DMS53 (cell line): Measurements from ENCODE around the gene IQCH.
A peak's percentile ranks its signal among the peaks of the same experiment; 100 is the strongest.

Experiments
- DNase-seq: peaks from one replicate; lab custom pipeline; 2025; lab: John Stamatoyannopoulos, UW

IQCH gene

DNA sequence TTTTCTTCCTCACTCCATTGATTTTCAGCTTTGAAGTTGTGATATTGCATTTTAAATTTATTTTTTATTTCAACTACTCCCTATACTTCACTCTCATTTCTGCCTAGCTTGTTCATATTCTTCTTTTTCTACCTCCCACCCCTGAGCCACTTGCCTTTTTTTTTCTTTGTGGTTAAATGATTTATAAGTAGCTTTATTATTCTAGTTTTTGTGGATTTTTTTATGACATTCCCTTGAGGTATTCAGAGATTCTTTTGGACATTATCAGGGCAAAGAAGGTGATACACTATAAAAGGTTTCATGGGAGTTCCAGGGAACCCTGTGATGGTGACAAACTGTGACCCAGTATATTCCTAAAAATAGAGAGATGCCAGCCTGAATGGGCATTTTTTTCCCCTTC is 269.6 kb downstream of the IQCH start:
- DNase-seq, result no peak

DNA sequence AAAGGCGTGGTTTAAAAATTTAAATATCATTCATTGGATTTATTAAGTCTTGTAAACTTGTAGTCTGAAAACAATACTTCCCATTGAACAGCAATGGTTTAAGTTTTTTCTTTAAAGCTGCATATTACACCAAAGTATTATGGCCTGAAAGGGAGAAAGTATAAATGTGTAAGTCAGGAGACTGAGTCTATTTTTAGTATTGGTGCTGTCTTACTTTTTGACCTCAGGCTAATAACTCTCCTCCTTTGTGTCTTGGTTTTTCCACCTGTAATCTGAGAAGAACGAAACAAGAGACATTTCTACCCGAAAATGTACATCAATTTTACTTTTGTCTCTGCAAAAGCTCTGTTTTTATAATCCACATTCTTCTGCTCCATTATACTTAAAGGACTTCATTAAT is 273.9 kb downstream of the IQCH start:
- no peak for DNase-seq

DNA sequence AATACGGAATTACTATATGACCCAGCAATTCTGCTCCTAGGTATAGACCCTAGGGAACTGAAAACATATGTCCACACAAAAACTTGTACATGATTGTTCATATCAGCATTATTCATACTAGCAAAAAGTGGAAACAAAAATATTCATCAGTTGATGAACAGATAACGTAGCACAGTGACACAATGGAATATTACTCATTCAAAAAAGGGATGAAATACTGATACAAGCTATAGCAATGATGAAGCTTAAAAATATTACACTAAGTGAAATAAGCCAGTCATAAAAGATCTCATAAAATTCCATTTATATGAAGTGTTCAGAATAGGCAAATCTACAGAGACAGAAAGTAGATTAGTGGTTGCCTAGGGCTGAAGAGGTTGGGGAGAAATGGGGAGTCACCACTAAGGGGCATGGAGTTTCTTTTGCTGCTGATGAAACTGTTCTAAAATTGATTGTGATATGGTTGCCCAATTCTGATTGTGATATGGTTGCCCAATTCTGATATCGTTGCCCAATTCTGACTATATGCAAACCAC is 276.9 kb downstream of the IQCH start:
- no peak for DNase-seq

- no peak for DNase-seq
These were observed 279.3 kb downstream of the IQCH start for GRCh38 chr15:67533873-67534272.

DNA sequence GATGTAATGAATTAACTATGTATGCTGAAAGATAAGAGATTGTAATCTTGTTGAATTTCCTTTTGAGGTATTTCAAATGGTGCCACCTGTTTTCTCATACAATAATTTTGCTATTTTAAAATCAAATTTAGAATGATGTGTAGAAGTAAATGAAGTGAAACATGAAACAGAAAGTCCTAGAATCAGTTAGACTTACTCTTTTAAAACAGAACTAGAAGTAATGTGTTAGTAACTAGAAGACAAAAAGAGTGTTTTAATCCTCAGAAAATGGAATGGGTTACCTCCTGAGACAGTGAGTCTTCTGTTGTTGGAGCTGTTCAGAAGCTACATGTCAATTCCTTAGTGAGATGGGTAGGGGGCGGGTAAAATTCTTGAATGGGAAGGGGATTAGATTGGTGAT is 279.8 kb downstream of the IQCH start:
- DNase-seq, result no peak

DNA sequence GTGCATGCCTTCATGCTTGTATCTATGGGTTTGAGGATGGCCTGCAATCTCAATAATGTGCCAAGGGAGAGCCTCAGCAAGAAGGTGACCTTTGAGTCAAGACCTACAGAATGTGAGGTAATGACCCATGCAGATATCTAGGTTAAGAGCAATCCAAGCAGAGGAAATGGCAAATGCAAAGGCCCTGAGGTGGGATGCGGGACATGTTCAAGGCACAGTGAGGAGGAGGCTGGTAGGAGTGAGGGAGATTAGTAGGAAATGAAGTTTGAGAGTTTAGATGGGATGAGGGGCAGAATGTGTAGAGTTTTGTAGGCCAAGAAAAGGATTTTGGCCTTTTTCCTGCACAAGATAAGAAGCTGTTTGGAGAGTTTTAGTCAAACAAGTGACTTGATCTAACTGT is 283.2 kb downstream of the IQCH start:
- no peak for DNase-seq

DNA sequence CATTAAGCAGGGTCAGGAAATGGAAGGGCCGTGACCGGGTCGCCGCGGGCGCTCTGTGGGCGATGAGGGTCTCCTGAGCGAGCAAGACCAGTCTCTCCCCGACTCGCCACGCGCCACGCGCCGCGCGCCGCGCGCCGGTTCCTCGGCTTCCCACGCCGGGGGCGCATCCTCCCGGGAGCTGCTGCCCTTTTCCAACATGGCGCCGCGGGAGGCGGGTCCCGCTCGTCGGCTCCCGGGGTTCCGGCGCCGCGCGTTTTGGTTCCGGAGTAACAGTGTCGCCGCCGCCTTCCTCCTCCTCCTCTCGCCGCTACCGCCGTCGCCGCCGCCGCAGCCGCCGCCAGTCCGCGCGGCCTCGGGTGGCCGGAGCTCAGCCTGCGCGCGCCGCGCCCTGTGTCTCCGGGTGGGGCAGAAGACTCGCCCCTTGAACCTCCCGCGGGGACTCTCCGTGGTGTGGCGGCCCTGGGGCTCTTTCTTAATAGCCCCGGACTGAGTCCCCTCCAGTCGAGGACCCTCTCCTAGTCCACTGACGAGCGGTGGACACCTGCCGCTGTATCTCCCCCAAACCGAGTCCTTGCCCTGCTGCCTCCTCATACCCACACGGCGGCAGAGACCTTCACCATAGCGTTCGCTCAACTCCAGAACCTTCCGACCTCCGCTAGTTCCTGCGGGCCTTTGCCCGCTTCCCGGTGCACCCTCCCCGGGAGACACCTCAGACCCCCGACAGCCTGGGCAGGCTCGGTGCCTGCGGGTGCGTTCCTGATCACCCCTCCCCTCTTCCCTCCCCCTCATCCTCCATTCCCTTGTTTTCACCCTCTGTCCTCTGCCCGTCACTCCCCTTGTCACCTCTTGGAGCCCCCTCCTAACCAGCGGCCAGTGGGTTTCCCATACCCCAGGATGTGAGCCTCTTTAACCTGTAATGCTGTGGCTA is 288.1 kb downstream of the IQCH start, which contains the start of gene MAP2K5:
Gene MAP2K5, plus strand, starts transcription at position 284 of the 928 bp plus-strand sequence. Its CDS starts 633 bp downstream, at position 917.
- DNase-seq, result peak; percentile 83

- DNase-seq, result peak; percentile 25
These were observed 288.7 kb downstream of the IQCH start for GRCh38 chr15:67543348-67543718.

DNA sequence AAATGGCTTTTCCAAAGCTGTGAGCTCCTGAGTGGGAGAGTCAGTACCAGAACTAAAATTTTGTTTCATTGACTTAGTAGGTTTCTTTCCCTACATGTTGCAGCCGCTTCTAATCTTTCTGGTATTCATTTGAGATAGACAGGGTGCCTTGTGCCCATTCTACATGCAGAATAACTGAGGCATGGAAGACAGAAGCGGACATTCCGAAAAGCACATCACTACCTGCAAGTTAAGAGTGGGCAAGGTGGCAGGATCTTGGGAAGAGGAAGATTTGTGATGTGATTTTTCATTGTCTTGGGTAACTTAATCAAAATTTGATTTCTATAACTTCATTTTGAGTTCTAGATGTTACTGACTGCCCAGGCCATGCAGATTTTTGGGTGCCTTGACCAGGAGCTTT is 289.9 kb downstream of the IQCH start:
- no peak for DNase-seq

DNA sequence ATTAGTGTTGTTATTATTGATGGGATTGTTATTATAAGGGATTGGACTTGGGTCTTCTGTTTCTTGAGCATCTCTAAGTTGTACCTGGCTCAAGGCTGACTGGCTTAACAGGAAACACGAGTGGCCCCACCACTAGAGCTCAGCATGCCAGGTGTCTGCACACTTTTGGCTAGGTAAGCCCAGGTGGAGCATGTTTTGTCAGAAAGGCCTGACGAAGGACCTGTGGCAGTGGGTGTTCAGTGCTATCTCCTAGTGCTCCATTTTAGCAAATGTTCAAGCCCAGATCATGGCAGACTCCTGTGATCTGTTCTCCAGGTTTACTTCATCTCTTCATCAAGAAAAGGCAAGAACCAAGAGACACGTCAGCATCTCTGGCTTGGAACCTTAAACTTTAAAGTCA is 291.3 kb downstream of the IQCH start:
- no peak for DNase-seq

DNA sequence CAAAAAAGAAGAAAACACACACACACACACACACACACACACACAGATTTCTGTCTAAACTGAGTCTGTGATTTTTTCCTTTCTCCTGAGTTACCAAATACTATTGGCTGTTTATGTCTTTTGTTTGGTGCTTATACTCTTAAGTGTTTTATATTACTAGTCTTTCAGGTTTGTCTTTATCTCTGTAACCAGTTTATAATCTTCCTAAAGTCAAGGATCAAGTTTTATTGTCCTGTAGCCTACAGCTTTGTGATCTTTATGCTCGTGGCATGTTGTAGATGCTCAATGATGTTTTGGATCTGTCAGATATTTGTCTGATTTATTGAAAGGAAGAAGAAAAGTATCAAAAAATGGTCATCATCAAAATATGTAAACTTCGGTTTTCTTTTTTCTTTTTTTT is 292.5 kb downstream of the IQCH start:
- no peak for DNase-seq

DNA sequence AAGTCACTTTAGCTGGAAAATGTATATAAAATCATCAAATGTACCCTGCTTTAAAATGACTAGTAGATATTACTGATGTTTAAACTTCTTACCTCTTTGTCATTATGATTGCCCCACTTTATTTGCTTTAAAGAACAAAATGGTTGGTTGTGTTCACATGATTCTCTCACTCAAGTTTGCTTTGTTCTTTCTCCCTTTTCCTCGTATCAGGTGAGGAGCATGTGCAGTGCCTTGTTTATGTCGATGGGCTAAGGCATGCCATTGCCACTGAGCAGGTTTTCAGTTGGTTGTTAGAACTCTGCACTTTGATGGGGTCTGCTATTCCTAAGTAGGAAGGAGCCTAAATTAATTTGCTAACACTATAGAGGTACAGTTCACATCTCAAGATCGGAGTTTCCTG is 293.2 kb downstream of the IQCH start:
- no peak for DNase-seq

GRCh38 chr15:67548236-67548852 is 293.8 kb downstream of the IQCH start:
- DNase-seq, result no peak

DNA sequence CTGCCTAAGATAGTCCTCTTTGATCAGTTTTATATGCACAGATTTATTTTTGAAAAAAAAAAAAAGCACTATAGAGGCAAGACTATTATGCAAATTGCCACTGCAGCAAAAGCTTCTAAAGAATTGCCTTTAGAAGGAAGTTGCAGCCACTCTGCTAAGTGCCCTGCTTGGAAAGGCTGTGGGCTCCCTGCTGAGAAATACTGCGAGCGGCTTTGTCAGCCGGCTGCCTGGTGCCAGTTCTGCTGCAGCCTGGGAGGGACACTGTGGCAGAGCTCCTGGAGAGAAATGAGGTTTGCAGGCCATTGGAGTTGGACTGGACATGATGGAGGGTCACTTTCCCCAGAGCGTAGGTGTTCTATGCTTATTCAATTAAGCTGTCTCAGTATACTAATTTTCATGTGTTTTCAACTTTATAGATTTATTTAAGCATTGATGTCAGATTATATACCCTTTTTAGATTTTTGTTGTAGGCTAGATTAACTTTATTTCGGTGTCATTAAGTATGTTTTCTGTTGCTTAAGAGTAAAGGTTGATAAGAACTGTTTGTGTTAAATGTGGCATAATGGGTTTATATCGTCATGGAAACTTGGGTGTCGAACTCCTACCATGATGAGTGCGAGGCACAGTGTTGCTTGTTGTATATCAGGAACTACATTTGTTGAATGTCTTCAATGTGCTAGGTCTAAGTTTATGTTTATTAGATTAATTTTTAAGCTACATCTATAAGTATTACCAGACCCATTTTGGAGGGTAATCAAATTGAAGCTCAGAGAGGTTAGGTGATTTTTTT is 294.5 kb downstream of the IQCH start:
- DNase-seq, result no peak

DNA sequence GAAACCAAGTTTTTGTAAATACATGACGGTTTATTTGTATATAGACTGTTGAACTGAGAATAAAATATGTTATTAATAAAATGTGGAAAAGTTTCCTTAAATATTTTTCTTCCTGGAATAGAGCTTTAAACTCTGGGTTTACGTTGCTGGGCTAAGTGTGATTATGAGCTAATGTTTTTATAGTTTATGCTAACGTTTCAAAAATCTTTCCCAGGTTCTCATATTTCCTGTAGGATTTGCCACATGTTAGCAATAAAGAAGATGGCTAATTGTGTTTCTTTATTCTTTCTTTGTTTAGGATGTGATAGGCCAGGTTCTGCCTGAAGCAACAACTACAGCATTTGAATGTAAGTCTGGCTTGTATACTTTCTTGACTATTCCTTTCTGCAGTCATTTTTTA is 295.1 kb downstream of the IQCH start:
- DNase-seq, result no peak

DNA sequence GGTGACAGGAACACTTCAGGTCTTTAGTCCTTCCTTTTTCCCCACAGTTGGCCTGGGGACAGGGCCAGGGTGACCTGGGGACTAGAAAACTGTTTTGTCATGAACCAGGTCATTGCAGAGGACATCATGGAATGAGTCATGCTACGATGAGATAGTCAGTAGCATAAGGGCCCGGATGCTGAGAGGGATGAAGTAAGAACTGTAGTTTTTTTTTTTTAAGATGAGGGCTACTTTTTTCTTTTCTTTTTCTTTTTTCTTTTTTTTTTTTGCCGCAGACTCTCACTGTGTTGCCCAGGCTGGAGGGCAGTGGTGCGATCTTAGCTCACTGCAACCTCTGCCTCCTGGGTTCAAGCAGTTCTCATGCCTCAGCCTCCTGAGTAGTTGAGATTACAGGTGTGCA is 295.9 kb downstream of the IQCH start:
- peak; percentile 16 for DNase-seq

DNA sequence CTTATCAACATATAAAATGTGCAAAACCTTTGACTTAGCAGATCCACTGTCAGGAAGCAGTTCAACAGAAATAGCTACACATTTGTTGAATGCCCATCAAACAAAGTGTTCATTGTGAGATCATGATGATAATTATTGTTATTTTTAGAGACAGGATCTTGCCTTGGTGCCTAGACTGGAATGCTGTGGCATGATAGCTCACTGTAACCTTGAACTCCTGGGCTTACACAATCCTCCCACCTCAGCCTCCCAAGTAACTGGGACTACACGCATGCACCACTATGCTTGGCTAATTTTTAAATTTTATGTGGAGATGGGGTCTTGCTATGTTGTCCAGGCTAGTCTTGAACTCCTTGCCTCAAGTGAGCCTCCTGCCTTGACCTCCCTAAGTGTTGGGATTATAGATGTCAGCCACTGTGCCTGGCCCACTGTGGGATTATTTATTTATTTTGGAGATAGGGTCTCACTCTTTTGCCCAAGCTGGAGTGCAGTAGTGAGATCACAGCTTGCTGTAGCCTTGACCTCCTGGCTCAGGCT is 296.7 kb downstream of the IQCH start:
- no peak for DNase-seq
